ENCODE results near the gene ULBP2.

- TF ChIP-seq, protein P1, sequence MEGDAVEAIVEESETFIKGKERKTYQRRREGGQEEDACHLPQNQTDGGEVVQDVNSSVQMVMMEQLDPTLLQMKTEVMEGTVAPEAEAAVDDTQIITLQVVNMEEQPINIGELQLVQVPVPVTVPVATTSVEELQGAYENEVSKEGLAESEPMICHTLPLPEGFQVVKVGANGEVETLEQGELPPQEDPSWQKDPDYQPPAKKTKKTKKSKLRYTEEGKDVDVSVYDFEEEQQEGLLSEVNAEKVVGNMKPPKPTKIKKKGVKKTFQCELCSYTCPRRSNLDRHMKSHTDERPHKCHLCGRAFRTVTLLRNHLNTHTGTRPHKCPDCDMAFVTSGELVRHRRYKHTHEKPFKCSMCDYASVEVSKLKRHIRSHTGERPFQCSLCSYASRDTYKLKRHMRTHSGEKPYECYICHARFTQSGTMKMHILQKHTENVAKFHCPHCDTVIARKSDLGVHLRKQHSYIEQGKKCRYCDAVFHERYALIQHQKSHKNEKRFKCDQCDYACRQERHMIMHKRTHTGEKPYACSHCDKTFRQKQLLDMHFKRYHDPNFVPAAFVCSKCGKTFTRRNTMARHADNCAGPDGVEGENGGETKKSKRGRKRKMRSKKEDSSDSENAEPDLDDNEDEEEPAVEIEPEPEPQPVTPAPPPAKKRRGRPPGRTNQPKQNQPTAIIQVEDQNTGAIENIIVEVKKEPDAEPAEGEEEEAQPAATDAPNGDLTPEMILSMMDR (optimal IDR thresholded peaks at IDR 0.05 in 1 of 3, IDR thresholded peaks at IDR 0.05 in 1 of 3, conservative IDR thresholded peaks at IDR 0.05 in 1 of 3; ENCODE audit: extremely low read depth in 1 of 3, insufficient read depth in 2 of 3, low read length in 3 of 3): no peak
- no peak for TF ChIP-seq EZH2 (IDR thresholded peaks at IDR 0.05; ENCODE audit: low read length)
These were observed 6.8 kb downstream of the ULBP2 start for GRCh38 chr6:149948616-149949015.

Data from keratinocyte (primary cell).